DOHH2 (cell line): Measurements from ENCODE around the gene OCLN.

ENCODE experiments used
- CTCF ChIP-seq: fragments of 200-600 bp; sonication (generic); IDR thresholded peaks from one replicate; pipeline ENCODE4 v1.5.1; 2014; ENCODE audit warnings: antibody characterized with exemption, mild to moderate bottlenecking, low read depth, low read length; ENCODE audit not compliant: poor library complexity, severe bottlenecking
- EZH2phosphoT487 ChIP-seq: fragments of 200-600 bp; sonication (generic); IDR thresholded peaks from 2 replicates; pipeline ENCODE4 v1.6.1; 2017; ENCODE audit warnings: borderline replicate concordance, mild to moderate bottlenecking, antibody characterized with exemption, low read length, moderate library complexity, mixed read lengths

GRCh38 chr5:69505306-69505705 is 12.7 kb downstream of the OCLN start:
- no peak for TF ChIP-seq CTCF
- no peak for TF ChIP-seq EZH2phosphoT487
